HG03520 (cell line): ENCODE results near the gene NRL.

Source experiments
- ATAC-seq: cut with Tn5 transposase; IDR thresholded peaks from one replicate; pipeline ENCODE4 v1.9.1; 2021; ENCODE audit warnings: mild to moderate bottlenecking, moderate library complexity; ENCODE audit not compliant: unreplicated experiment

NRL gene

DNA sequence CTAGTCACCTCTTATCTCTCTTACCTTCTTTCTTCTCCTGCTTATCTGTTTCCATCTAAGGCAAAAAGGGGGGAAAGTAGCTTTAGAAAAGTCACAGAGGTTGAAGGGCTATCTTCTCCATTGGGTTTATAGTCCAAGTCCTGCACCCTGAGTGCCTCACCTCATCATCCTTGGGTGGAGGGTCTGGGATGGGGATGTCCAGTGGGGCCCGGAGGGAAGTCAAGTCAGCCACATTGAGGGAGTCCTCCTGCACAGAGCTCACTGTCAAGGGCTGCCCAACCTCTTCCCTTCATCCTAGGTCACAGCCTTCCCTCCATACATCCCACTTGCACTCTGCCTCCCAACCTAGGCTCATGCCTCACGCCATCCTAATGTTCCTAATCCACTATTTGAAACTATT lies 30.5 kb upstream of the NRL start:
- ATAC-seq: no peak

DNA sequence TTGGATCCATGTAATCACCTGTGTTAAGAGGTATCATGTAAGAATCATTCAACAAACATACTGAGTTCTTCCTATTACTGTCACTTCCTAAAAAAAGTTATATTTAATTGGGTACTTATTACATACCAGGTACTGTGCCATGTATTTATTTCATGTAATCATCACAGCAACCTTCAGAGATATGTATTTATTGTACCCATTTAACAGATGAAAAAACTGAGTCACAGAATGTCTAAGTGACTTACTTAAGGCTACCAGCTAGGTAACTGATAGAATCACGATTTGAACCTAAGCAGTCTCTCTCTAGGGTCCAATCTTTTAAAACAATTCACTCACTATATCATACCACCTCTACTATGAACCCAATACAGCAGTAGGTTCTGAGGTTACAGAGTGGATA lies 29.7 kb upstream of the NRL start:
- ATAC-seq: no peak

DNA sequence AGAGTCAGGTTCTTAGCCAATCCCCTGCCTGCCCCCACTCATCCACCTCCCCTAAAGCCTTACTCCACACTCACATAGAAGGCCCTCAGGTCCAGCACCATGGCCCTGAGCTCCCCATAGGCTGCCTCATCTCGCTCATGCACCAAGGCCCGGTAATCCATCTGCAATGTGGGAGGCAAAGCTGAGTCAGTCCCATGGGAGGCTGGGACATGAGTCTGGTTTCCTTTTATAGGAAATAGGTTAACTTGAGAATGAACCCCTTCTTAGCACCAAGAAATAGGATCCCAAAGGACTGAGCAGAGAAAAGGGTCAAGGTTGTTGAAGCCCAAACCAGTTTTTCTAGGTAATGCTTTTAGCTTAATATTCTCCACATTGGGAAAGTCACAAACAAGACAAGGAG lies 28.8 kb upstream of the NRL start:
- no peak for ATAC-seq

DNA sequence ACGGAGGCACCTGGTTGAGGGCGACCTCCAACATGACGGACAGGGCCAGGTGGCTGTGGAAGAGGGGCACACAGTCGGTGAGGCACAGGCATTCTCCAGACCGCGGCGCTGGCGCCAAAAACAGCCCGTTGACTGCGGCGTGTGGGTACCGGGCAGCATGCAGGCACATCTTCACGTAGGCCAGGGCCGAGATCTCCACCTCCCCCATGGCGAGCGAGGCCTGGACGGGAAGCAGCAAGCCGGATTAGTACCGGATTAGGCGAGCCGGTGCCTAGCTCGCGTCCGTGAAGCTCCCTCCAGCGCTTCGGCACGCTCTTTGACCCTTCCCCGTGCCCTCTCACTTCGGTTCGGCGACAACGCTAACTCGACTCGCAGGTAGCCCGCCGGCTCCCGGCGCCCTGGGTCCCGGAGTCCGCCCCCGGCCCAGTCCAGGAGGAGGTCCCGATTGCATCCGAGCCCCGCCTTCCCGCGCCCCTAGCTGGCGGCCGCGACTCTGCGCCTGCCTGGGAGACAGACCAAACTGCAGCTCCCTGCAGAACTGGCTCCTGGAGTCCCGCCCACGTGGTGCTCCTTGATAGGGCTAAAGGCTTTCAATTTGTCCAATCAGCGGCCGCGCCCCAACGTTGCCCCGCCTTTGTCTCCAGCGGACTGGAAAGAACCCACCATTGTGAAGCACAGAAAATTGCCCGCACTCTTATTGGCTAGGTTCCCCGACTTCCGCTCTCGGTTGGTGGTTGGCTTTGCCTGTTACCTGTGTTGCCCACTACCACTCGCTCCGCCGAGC lies 26.5 kb upstream of the NRL start, which contains the start of gene EMC9:
EMC9 (minus strand) TSS at position 495 of the 784 bp plus-strand sequence; CDS start at position 208, 287 bp downstream.
- peak; percentile 76 for ATAC-seq

DNA sequence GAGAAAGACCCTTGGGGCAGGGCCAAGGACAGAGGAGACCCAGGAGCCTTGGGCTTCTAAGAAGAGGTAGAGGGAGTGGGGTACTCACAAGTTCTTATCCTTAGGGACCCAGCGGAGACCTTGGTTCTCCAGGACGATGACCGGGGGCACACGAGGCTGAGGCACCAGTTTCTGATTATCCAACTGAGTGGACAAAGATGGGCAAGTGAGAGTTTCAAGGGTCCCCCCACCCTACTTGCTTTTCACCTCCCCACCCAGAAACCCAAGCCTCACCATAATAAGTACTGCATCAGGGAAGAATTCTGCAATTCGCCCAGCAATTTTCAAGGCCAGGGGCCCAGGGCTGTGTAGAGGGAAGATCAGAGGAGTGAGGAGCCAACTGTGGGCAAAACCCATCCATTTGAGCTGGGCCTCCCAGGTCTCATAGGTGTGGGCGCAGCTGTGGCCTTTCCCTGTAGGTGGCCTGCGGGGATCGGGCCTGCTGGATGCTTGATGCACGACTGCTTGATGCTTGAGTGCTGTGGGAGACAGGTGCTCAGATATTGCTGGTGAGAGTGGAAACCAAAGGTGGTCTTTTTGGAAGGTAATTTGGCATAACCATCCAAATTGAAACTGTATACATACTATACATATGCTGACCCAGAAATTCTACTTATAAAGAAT lies 24.7 kb upstream of the NRL start:
- ATAC-seq: no peak

DNA sequence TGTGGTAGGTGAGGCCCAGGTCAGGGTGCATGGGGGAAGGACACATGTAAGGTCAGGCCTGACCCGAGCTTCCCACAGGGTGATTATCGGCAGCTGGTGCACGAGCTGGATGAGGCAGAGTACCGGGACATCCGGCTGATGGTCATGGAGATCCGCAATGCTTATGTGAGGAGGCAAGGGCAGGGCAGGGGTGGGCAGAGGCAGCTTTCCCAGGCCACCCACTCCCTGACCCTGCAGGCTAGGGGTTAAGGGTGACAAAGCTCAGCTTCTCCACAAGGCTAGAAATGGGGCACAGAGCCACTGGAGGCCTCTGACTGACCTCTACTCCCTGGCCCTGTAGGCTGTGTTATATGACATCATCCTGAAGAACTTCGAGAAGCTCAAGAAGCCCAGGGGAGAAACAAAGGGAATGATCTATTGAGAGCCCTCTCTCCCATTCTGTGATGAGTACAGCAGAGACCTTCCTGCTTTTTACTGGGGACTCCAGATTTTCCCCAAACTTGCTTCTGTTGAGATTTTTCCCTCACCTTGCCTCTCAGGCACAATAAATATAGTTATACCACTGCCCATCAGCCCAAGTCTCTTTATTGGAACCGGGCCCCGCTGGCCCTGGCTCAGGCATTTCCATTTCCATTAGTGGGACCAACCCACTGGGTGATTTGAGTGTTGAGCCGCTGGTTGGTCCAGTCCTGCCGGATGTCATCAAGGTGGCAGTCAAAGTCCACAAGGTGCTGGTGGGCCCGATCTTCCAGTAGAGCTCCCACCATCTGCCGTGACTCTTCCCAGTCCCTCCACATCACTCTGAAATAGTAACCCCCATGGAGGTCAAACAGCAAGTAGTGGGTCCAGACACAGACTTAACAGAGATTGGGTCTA lies 23.9 kb upstream of the NRL start:
- ATAC-seq: no peak

DNA sequence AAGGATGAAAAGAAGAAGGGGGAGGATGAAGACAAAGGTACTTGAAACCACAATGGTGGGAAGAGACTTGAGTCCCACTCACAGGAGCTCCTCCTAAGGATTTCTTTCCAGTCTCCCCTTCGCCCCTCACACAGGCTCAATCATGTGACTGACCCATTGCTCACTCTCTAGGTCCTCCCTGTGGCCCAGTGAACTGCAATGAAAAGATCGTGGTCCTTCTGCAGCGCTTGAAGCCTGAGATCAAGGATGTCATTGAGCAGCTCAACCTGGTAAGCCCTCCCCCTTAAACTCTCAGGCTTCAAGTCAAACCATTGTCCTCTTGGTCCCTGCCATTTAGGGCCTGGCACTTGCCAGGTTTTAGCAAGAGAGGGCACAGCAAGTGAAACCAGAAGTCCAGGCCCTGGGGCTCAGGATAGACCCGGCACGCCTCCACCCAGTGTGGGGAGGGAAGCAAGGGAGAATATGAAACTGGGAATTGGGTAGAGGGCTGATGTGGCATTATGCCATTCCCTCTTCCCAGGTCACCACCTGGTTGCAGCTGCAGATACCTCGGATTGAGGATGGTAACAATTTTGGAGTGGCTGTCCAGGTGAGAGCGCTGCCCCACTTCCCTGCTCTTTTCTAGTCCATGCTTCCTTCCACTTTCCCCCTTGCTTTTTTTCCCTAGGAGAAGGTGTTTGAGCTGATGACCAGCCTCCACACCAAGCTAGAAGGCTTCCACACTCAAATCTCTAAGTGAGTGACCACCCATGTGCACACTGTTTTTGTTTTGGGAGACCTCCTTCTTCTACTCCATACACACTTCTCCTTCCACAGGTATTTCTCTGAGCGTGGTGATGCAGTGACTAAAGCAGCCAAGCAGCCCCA lies 23.0 kb upstream of the NRL start:
- ATAC-seq: no peak

DNA sequence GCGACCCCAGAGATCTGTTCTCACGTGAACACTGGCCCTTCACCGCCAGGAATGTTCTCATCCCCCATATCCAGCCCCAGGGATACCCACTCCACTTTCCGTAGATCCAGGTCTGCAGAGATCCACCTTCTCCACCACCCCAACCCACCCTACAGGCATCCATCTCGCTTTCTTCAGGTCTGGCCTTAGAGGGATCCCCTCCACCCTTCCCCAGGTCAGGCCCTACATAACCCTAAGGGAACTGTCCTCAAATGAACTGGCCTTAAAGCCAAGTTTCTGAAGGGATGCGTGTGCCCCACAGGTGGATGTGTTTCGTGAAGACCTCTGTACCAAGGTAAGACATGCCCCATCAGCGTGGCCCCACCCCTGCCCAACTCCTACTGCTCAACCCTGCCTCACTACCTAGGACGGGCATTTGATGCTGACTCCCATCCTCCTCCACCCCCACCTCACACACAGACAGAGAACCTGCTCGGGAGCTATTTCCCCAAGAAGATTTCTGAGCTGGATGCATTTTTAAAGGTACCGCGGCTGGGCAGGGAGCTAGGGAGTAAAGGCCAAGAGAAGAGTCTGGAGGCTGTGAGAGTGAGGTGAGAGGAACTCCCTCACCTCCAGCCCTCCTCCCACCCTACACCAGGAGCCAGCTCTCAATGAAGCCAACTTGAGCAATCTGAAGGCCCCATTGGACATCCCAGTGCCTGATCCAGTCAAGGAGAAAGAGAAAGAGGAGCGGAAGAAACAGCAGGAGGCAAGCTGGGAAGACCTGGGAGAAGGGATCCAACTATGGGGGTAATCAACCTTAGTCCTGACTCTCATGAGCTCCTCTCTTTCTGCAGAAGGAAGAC lies 22.2 kb upstream of the NRL start:
- no peak for ATAC-seq

DNA sequence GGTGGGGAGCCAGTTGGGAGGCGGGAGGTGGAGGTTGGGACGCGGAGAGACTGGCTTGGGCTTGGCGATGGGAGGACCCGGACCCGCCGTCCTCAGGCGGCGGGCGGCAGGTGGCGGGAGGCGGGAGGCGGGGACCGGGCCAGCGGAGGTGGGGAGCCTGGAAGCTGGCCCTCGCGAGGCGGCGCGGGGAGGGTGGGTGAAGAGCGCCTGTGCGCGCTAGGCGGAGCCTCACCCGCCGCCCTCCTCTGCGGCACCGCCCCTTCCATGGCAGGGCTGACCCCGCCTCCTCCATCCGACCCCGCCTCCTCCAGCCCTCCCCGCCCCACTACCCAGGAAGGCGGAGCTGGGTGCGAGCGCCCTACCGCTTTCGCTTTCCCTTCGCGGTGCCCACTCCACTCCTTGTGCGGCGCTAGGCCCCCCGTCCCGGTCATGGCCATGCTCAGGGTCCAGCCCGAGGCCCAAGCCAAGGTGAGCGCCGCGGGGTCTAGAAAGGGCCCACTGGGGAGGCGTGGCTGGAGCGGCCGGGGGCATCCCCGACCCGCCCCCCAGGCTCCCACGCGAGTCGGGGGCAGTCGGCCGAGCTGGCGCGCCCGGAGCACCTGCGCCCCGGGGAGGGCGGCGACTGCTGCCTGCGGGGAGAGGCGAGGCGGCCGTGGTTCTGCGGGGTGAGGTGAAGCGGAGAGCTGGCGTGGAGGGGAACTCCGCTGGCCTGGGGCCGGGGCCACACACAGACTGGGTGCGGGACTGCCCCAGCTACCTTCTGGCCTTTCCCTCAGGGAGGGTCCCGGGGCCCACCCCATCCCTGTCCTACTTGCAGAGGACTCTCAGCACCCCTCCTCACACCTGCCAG lies 21.3 kb upstream of the NRL start, which contains the start of gene PSME1:
PSME1 (plus strand) TSS at position 361 of the 850 bp plus-strand sequence; CDS start at position 430, 69 bp downstream.
- peak; percentile 84 for ATAC-seq

DNA sequence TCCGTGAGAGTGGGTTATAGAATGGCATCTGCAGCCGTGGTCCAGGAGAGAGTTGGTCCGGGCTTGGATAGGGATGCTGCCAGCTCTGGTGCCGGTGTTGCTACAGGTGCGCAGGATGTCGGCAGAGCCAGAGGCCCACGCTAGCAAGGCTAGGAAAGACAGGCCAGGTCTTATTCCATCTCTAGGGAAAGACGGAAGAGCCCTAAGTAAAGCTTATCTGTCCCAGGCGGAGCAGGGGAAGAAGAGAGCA lies 20.8 kb upstream of the NRL start:
- no peak for ATAC-seq

DNA sequence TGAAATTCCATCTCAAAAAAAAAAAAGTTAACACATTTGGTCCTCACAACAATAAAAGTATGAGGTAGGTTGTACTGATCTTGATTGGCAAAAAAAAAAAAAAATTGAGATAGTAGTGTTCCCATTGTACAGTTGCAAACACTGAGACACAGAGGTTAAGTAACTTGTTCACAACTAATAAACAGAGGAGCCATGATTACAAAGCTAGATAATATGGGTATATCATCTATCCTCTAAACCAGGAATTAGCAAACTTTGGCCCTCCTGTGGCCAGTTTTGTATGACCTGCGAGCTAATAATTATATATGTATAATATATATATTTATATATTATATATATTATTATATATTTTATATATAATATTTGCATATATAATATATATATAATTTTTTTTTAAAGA lies 19.0 kb upstream of the NRL start:
- no peak for ATAC-seq

DNA sequence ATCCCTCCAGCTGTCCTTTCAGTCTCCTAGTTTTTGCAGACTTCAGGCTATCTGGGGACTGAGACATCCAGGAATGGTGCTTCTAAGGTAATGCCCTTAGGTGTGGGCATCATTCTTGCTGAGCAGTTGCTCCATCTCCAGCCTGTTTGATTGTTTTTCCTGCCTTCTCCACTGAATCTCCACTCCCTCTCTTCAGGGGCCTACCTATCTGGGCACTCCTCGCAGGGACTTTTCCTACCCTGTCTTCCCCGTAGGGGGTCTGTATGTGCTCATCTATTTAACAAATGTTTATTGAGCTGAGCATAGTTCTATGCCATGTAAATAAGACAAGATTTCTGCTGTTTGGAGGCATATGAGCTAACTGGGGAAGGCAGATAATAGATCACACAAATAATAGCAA lies 18.2 kb upstream of the NRL start:
- no peak for ATAC-seq

DNA sequence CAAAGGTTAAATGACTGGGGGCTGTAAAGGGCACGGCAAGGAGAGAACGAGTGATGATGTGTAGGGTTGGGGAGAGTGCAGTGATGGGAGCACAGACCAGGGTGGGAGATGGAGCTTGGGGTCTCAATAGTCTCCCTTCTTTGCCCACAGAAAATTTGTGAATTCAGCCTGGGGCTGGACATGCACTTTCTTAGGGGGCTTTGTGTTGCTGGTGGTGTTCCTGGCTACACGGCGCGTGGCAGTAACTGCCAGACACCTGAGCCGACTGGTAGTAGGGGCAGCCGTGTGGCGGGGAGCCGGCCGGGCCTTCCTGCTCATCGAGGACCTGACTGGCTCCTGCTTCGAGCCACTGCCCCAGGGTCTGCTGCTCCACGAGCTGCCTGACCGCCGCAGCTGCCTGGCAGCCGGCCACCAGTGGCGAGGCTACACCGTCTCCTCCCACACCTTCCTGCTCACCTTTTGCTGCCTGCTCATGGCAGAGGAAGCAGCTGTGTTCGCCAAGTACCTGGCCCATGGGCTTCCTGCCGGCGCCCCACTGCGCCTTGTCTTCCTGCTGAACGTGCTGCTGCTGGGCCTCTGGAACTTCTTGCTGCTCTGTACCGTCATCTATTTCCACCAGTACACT lies 17.4 kb upstream of the NRL start:
- ATAC-seq: no peak

DNA sequence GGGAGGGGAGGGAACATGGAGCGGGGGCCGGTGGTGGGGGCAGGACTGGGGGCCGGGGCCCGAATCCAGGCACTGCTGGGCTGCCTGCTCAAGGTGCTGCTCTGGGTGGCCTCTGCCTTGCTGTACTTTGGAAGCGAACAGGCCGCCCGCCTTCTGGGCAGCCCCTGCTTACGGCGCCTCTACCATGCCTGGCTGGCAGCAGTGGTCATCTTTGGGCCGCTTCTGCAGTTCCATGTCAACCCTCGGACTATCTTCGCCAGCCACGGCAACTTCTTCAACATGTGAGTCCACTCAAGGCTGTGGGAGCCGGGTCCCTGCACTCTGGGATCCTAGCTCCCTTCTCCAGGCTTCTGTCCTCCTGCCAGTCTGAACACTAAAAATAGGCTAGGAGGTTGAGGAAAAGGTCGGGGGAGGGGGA lies 16.8 kb upstream of the NRL start:
- no peak for ATAC-seq

DNA sequence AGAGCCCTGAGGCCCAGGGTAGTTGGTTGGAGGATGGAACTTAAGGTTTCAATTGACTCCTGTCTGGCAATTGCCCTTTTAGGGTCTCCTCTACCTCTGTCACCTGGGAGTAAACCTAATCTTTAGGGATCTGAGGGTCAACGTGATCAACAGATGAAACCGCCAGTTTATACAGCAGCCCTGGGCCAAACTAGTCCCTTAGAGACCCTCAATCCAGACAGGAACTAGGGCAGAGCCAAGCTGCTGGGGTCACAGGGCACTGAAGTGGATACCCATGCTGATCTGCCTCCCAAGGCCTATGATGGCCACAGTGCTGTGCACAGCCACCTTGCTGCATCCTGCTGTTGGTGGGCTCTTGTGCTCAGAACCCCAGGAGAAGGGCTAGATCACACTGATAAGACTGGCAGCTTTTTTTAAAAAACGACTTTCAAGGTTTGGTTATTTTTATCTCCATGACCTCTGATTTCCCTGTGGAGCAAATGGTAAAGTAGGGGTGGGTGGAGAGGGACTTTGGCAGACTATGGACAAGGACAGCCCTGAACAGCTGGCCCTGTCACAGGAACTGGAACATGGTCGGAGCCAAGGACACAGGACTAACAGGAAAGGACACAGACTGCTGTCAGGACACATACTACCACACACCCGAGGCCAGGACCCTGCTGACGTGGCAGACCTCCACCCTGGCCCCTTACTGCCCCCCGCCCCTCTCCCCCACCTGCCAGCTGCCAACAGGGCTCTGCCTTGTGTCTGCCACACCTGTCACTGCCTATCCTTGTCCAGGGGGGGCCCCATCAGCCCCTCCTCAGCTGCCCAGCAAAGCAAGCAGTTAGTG lies 16.2 kb upstream of the NRL start:
- ATAC-seq: no peak

DNA sequence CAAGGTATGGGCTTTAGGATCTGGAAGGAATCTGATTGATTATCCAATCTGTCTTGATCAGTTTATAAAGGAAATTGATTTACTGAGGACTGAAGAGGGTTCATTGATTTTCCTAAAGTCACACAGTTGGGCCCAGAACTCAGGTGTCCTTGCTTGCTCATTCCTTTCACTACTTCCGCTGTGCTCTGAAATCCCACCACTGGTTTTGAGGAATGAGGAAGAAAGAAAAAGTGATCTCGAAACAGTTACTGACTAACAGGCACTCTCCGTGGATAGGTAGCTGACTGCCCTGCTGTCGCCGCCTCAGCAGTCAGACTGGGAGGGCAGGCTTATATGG lies 15.6 kb upstream of the NRL start, which contains the start of gene FITM1:
FITM1 (plus strand) TSS at position 280 of the 337 bp plus-strand sequence. CDS start 905 bp downstream, outside the sequence.
- ATAC-seq: no peak

DNA sequence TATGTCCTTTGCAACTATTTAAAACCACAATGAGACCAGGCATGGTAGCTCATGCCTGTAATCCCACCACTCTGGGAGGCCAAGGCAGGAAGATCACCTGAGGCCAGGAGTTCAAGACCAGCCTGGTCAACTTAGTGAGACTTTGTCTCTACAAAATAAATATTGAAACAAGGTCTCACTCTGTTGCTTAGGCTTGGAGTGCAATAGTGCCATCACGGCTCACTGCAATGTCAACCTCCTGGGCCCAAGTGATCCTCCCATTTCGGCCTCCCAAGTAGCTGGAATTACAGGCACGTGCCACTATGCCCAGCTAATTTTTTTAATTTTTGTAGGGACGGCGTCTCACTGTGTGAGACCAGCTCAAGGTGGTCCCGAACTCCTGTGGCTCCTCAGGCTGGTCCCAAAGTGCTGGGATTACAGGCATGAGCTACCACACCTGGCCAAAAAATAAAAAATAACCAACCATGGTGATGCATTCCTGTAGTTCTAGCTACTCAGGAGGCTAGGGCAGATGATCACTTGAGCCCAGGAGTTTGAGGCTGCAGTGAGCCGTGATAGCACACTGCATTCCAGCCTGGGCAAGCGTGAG lies 14.8 kb upstream of the NRL start:
- no peak for ATAC-seq
